ENCODE results near the gene GCNT4.

The GCNT4 gene

DNA sequence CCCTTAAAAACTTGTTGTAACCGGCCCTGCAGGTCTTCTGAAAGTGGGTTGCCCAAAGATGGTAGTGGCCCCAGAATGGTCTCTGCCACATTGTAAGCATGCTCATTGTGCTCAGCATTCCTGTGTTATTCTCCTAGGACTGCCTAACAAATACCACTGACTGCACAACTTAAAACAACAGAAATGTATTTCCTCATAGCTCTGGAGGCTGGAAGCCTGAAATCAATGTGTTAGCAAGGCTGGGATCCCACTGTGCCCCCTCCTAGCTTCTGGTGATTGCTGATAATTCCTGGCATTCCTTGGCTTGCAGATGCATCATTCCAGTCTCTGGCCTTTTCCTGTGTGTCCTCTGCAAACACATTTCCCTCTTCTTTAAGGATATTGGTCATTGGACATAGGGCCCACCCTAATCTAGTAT is 3.4 kb upstream of the GCNT4 start:
- no peaks in the 10 kb centered on the region for H3K27me3 ChIP-seq (ENCODE audit: insufficient read depth, low read length, poor library complexity)
- H3K56ac ChIP-seq (ENCODE audit: low read length), result peak overlapping the region; percentile 39
- no peak overlapping the region for H3K4me3 ChIP-seq (ENCODE audit: low read length)
- H2BK5ac ChIP-seq (ENCODE audit: low read length), result no peak overlapping the region
- H2AK5ac ChIP-seq (ENCODE audit: low read length), result no peak overlapping the region
- no peaks in the 10 kb centered on the region for H3K79me1 ChIP-seq (ENCODE audit: low read length)
- DNase-seq, result peak; percentile 98
- WGBS (ENCODE audit: extremely low coverage, insufficient coverage, low lambda C conversion rate), result no CpG with 5 or more reads among the region's 1 CpG
- no peak overlapping the region for H3K4me2 ChIP-seq (ENCODE audit: low read length)
- peak overlapping the region; percentile 71 for H3K18ac ChIP-seq (ENCODE audit: low read length)
- no peak overlapping the region for H4K8ac ChIP-seq (ENCODE audit: low read depth, low read length)
- no peak overlapping the region for H4K5ac ChIP-seq (ENCODE audit: low read length)
- H3K79me2 ChIP-seq (ENCODE audit: control insufficient read depth, insufficient read depth, low read length), result peaks cover 12% of the 10 kb centered on the region
- H2BK120ac ChIP-seq (ENCODE audit: low read depth, low read length), result no peak overlapping the region
- H2BK15ac ChIP-seq (replicated peaks; ENCODE audit: low read depth), result no peak overlapping the region
- H3K9ac ChIP-seq (ENCODE audit: low read length), result no peak overlapping the region
- H3K36me3 ChIP-seq (ENCODE audit: control insufficient read depth, insufficient read depth, low read length), result no peaks in the 10 kb centered on the region
- no peak overlapping the region for H3K23ac ChIP-seq (ENCODE audit: low read length)
- H3K4ac ChIP-seq (ENCODE audit: low read depth, low read length), result peak overlapping the region; percentile 7
- peak overlapping the region; percentile 81 for H3K27ac ChIP-seq (ENCODE audit: low read depth, low read length)
- H3K4me1 ChIP-seq (ENCODE audit: control insufficient read depth, low read depth, low read length), result peaks cover 14% of the 10 kb centered on the region

- Histone ChIP-seq H4K8ac (ENCODE audit: low read depth, low read length) (no peak overlapping the region), H3K56ac (ENCODE audit: low read length) (peak overlapping the region; percentile 77), H3K36me3 (ENCODE audit: control insufficient read depth, insufficient read depth, low read length) (no peaks in the 10 kb centered on the region), H2BK120ac (ENCODE audit: low read depth, low read length) (no peak overlapping the region), H3K4me3 (ENCODE audit: low read length) (peak overlapping the region; percentile 44), H3K27me3 (ENCODE audit: insufficient read depth, low read length, poor library complexity) (no peaks in the 10 kb centered on the region), H3K9ac (ENCODE audit: low read length) (peak overlapping the region; percentile 76), H3K18ac (ENCODE audit: low read length) (peak overlapping the region; percentile 89), H3K79me1 (ENCODE audit: low read length) (peaks cover 3% of the 10 kb centered on the region), H2AK5ac (ENCODE audit: low read length) (no peak overlapping the region), H2BK5ac (ENCODE audit: low read length) (no peak overlapping the region), H3K27ac (ENCODE audit: low read depth, low read length) (peak overlapping the region; percentile 91), H4K5ac (ENCODE audit: low read length) (no peak overlapping the region), H3K79me2 (ENCODE audit: control insufficient read depth, insufficient read depth, low read length) (peaks cover 21% of the 10 kb centered on the region), H3K4me1 (ENCODE audit: control insufficient read depth, low read depth, low read length) (peaks cover 18% of the 10 kb centered on the region), H3K4me2 (ENCODE audit: low read length) (peak overlapping the region; percentile 61), H2BK15ac (replicated peaks; ENCODE audit: low read depth) (no peak overlapping the region), H3K4ac (ENCODE audit: low read depth, low read length) (peak overlapping the region; percentile 75), H3K23ac (ENCODE audit: low read length) (no peak overlapping the region)
- DNase-seq, result peak; percentile 93
- no CpG with 5 or more reads among the region's 28 CpGs for WGBS (ENCODE audit: extremely low coverage, insufficient coverage, low lambda C conversion rate)
Observed at GRCh38 chr5:75054134-75054930, 2.0 kb upstream of the GCNT4 start.

DNA sequence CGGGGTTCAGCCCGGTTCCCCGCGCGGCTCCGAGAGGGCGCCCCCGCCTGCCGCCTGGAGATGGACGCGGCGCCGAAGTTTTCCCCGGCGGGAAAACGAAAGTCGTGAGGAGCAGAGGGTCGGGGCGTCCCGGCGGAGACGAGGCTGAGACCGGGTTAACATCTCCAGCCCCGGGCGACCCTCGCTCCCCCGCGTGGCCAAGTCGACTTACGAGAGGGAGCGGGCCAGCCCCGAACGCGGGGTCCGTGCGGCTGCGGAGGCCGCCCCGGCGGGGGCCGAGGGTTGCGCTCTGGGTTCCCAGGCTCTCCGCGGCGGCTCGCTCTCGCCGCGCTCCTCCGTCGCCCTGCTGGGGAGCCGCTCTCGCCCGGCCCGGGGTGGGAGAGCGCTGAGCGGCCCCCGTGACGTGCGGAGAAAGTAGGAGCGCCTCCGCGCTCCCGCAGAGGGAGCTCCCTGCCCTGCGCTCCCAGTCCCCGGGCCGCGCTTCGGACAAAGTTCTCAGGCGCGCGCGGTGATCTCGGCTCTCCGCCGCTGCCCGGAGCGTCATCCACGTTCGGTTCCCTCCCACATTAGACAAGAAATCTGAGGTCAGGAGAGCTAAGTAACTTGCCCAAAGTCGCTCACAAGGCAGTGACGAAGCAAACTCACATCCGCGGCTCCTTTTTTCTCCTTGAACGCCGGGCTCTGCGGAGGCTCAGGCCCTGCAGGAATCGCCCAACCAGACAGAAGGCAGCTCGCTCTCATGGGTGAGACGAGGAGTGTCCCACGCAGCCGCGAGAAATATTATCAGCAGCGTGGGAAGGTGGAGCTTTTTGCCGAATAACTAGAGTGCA is 1.2 kb upstream of the GCNT4 start:
- Histone ChIP-seq H3K4me3 (ENCODE audit: low read length) (peak overlapping the region; percentile 44), H4K8ac (ENCODE audit: low read depth, low read length) (peak overlapping the region; percentile 88), H3K23ac (ENCODE audit: low read length) (no peak overlapping the region), H2BK120ac (ENCODE audit: low read depth, low read length) (peak overlapping the region; percentile 84), H3K56ac (ENCODE audit: low read length) (peak overlapping the region; percentile 77), H3K36me3 (ENCODE audit: control insufficient read depth, insufficient read depth, low read length) (no peaks in the 10 kb centered on the region), H3K4ac (ENCODE audit: low read depth, low read length) (peak overlapping the region; percentile 73), H3K27ac (ENCODE audit: low read depth, low read length) (peak overlapping the region; percentile 91), H3K27me3 (ENCODE audit: insufficient read depth, low read length, poor library complexity) (no peaks in the 10 kb centered on the region), H2BK15ac (replicated peaks; ENCODE audit: low read depth) (no peak overlapping the region), H2BK5ac (ENCODE audit: low read length) (no peak overlapping the region), H3K79me2 (ENCODE audit: control insufficient read depth, insufficient read depth, low read length) (peaks cover 23% of the 10 kb centered on the region), H3K9ac (ENCODE audit: low read length) (peak overlapping the region; percentile 76), H3K4me1 (ENCODE audit: control insufficient read depth, low read depth, low read length) (peaks cover 18% of the 10 kb centered on the region), H3K4me2 (ENCODE audit: low read length) (peak overlapping the region; percentile 61), H2AK5ac (ENCODE audit: low read length) (no peak overlapping the region), H3K18ac (ENCODE audit: low read length) (peak overlapping the region; percentile 89), H4K5ac (ENCODE audit: low read length) (no peak overlapping the region), H3K79me1 (ENCODE audit: low read length) (peaks cover 3% of the 10 kb centered on the region)
- no CpG with 5 or more reads among the region's 95 CpGs for WGBS (ENCODE audit: extremely low coverage, insufficient coverage, low lambda C conversion rate)
- peak; percentile 90 for DNase-seq

DNA sequence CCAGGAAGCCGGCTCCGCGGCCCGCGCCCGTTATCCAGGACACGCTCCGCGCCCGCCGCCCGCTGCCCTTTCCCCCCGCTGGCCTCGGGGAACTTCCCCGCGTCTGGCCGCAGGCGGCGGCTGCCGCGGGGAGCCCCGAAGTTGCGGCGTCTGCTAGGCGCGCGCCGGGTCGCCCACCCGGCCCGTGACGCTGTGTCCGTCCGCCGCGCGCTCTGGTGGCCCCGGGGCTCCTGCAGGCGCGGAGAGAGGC is 621 bp upstream of the GCNT4 start:
- H3K27me3 ChIP-seq (ENCODE audit: insufficient read depth, low read length, poor library complexity), result no peaks in the 10 kb centered on the region
- no peak overlapping the region for H2BK15ac ChIP-seq (replicated peaks; ENCODE audit: low read depth)
- H3K9ac ChIP-seq (ENCODE audit: low read length), result peak overlapping the region; percentile 76
- no peak for DNase-seq
- H2BK120ac ChIP-seq (ENCODE audit: low read depth, low read length), result peak overlapping the region; percentile 84
- no peak overlapping the region for H4K5ac ChIP-seq (ENCODE audit: low read length)
- peak overlapping the region; percentile 44 for H3K4me3 ChIP-seq (ENCODE audit: low read length)
- peak overlapping the region; percentile 77 for H3K56ac ChIP-seq (ENCODE audit: low read length)
- H2AK5ac ChIP-seq (ENCODE audit: low read length), result no peak overlapping the region
- no peaks in the 10 kb centered on the region for H3K36me3 ChIP-seq (ENCODE audit: control insufficient read depth, insufficient read depth, low read length)
- no peak overlapping the region for H3K23ac ChIP-seq (ENCODE audit: low read length)
- peak overlapping the region; percentile 91 for H3K27ac ChIP-seq (ENCODE audit: low read depth, low read length)
- H3K4ac ChIP-seq (ENCODE audit: low read depth, low read length), result peak overlapping the region; percentile 73
- no CpG with 5 or more reads among the region's 40 CpGs for WGBS (ENCODE audit: extremely low coverage, insufficient coverage, low lambda C conversion rate)
- peaks cover 3% of the 10 kb centered on the region for H3K79me1 ChIP-seq (ENCODE audit: low read length)
- H2BK5ac ChIP-seq (ENCODE audit: low read length), result no peak overlapping the region
- peak overlapping the region; percentile 88 for H4K8ac ChIP-seq (ENCODE audit: low read depth, low read length)
- peaks cover 27% of the 10 kb centered on the region for H3K79me2 ChIP-seq (ENCODE audit: control insufficient read depth, insufficient read depth, low read length)
- peak overlapping the region; percentile 61 for H3K4me2 ChIP-seq (ENCODE audit: low read length)
- H3K18ac ChIP-seq (ENCODE audit: low read length), result peak overlapping the region; percentile 89
- peaks cover 18% of the 10 kb centered on the region for H3K4me1 ChIP-seq (ENCODE audit: control insufficient read depth, low read depth, low read length)

- no peak overlapping the region for H4K5ac ChIP-seq (ENCODE audit: low read length)
- peak overlapping the region; percentile 11 for H3K56ac ChIP-seq (ENCODE audit: low read length)
- H3K23ac ChIP-seq (ENCODE audit: low read length), result no peak overlapping the region
- no peak overlapping the region for H4K8ac ChIP-seq (ENCODE audit: low read depth, low read length)
- peak overlapping the region; percentile 0 for H3K9ac ChIP-seq (ENCODE audit: low read length)
- peaks cover 18% of the 10 kb centered on the region for H3K4me1 ChIP-seq (ENCODE audit: control insufficient read depth, low read depth, low read length)
- H3K27ac ChIP-seq (ENCODE audit: low read depth, low read length), result no peak overlapping the region
- H2BK15ac ChIP-seq (replicated peaks; ENCODE audit: low read depth), result no peak overlapping the region
- no peak overlapping the region for H3K18ac ChIP-seq (ENCODE audit: low read length)
- H2BK120ac ChIP-seq (ENCODE audit: low read depth, low read length), result no peak overlapping the region
- H2AK5ac ChIP-seq (ENCODE audit: low read length), result no peak overlapping the region
- WGBS (ENCODE audit: extremely low coverage, insufficient coverage, low lambda C conversion rate), result no CpG with 5 or more reads among the region's 7 CpGs
- peak; percentile 32 for DNase-seq
- H3K79me2 ChIP-seq (ENCODE audit: control insufficient read depth, insufficient read depth, low read length), result peaks cover 29% of the 10 kb centered on the region
- no peak overlapping the region for H3K4ac ChIP-seq (ENCODE audit: low read depth, low read length)
- H3K79me1 ChIP-seq (ENCODE audit: low read length), result peaks cover 3% of the 10 kb centered on the region
- peak overlapping the region; percentile 19 for H3K4me2 ChIP-seq (ENCODE audit: low read length)
- H3K27me3 ChIP-seq (ENCODE audit: insufficient read depth, low read length, poor library complexity), result no peaks in the 10 kb centered on the region
- no peaks in the 10 kb centered on the region for H3K36me3 ChIP-seq (ENCODE audit: control insufficient read depth, insufficient read depth, low read length)
- H3K4me3 ChIP-seq (ENCODE audit: low read length), result no peak overlapping the region
- H2BK5ac ChIP-seq (ENCODE audit: low read length), result no peak overlapping the region
Observed at GRCh38 chr5:75051217-75051751, 1.1 kb downstream of the GCNT4 start.
